ENCODE data around the gene UPB1.

UPB1 gene

DNA sequence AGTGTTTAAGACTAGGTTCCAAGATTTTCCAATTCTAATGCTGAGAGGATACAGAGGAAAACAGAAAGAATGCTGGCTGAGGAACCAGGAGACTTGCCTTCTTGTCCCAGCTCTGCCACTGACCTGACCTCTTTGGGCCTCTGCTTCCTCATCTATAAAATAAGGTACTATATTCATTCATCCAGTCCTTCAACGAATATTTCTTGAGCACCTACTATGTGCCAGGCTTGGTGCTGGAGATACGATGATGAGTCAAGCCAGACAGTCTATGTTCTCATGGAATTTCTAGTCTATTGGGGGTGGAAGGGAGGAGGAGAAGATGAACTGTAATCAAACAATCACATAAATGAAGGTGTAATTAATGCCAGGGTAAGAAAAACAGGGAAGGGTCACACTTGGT, 27.8 kb upstream of the UPB1 start:
- Mint-ChIP-seq H3K9me3 (no peaks in the 10 kb centered on the region), H3K27me3 (ENCODE audit: low read depth) (no peaks in the 10 kb centered on the region), H3K4me3 (no peak overlapping the region), H3K4me1 (peaks cover 35% of the 10 kb centered on the region), H3K27ac (peak overlapping the region; percentile 86 to 97 (median 94)), H3K36me3 (ENCODE audit: low read depth) (no peaks in the 10 kb centered on the region)
- TF ChIP-seq, protein P1, sequence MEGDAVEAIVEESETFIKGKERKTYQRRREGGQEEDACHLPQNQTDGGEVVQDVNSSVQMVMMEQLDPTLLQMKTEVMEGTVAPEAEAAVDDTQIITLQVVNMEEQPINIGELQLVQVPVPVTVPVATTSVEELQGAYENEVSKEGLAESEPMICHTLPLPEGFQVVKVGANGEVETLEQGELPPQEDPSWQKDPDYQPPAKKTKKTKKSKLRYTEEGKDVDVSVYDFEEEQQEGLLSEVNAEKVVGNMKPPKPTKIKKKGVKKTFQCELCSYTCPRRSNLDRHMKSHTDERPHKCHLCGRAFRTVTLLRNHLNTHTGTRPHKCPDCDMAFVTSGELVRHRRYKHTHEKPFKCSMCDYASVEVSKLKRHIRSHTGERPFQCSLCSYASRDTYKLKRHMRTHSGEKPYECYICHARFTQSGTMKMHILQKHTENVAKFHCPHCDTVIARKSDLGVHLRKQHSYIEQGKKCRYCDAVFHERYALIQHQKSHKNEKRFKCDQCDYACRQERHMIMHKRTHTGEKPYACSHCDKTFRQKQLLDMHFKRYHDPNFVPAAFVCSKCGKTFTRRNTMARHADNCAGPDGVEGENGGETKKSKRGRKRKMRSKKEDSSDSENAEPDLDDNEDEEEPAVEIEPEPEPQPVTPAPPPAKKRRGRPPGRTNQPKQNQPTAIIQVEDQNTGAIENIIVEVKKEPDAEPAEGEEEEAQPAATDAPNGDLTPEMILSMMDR (IDR thresholded peaks at IDR 0.05; ENCODE audit: unreplicated experiment in 3 of 3) = no peak

DNA sequence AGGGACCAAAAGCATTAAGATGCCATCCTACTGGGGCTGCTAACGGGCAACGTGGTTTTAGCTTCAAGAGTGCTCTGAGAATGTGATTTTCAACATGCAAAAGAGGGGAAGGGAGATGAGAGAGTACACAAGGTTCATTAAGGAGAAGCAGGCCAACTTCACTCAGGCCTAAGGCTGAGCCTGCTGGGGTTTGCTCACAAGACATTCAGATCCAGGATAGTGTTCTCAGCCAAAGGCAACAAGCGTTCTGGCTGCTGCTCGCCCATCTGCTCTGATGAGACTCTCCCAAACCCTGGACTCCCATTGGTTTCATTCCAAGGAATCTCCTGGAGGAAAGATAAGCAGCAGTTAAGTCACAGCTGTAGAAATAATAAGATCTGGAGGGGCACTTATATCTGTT, 23.6 kb upstream of the UPB1 start:
- Mint-ChIP-seq H3K27me3 (ENCODE audit: low read depth) (no peaks in the 10 kb centered on the region), H3K27ac (peak overlapping the region; percentile 88 to 98 (median 90)), H3K4me3 (no peak overlapping the region), H3K4me1 (peaks cover 22% of the 10 kb centered on the region), H3K36me3 (ENCODE audit: low read depth) (no peaks in the 10 kb centered on the region), H3K9me3 (peaks cover 4% of the 10 kb centered on the region)
- TF ChIP-seq, protein P1 (IDR thresholded peaks at IDR 0.05; ENCODE audit: unreplicated experiment in 3 of 3) = no peak

DNA sequence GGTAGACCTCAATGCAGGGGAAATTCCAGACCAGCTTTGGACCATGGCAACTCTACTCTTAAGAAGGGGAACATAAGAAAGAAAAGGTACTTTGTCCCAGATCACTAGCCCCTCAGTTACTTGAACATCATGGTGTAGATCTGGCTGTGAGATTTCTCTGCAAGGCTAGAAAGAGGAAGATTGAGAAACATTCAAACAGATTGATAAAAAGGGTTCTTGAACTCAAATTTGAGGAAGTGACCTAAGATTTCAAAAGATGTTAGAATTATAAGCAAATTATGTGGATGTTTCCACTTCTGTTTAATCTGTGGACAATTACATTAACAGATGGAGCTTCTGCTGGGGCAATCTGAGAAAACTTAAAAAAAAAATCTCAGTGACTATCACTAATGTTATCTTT, 21.8 kb upstream of the UPB1 start:
- Mint-ChIP-seq H3K9me3 (peaks cover 7% of the 10 kb centered on the region), H3K4me1 (peaks cover 10% of the 10 kb centered on the region), H3K27me3 (ENCODE audit: low read depth) (no peaks in the 10 kb centered on the region), H3K4me3 (no peak overlapping the region), H3K27ac (peak overlapping the region in 1 of 3 experiments; percentile 33), H3K36me3 (ENCODE audit: low read depth) (no peaks in the 10 kb centered on the region)
- TF ChIP-seq, protein P1 (IDR thresholded peaks at IDR 0.05; ENCODE audit: unreplicated experiment in 3 of 3) = no peak

GRCh38 chr22:24474221-24474620, 20.9 kb upstream of the UPB1 start:
- no peaks in the 10 kb centered on the region for H3K27me3 Mint-ChIP-seq (ENCODE audit: low read depth)
- H3K36me3 Mint-ChIP-seq (ENCODE audit: low read depth) = no peaks in the 10 kb centered on the region
- H3K4me1 Mint-ChIP-seq = peaks cover 10% of the 10 kb centered on the region
- H3K9me3 Mint-ChIP-seq = peaks cover 7% of the 10 kb centered on the region
- H3K4me3 Mint-ChIP-seq = no peak overlapping the region
- H3K27ac Mint-ChIP-seq = peak overlapping the region in 1 of 3 experiments; percentile 31
- TF ChIP-seq, protein P1 (IDR thresholded peaks at IDR 0.05; ENCODE audit: unreplicated experiment in 3 of 3) = no peak

- Mint-ChIP-seq H3K27me3 (ENCODE audit: low read depth) (no peaks in the 10 kb centered on the region), H3K27ac (peak overlapping the region in 1 of 3 experiments; percentile 31), H3K36me3 (ENCODE audit: low read depth) (no peaks in the 10 kb centered on the region), H3K9me3 (peaks cover 7% of the 10 kb centered on the region), H3K4me1 (peaks cover 10% of the 10 kb centered on the region), H3K4me3 (no peak overlapping the region)
- TF ChIP-seq, protein P1 (IDR thresholded peaks at IDR 0.05; ENCODE audit: unreplicated experiment in 3 of 3) = no peak
Measured at GRCh38 chr22:24474649-24475255, 20.4 kb upstream of the UPB1 start.

GRCh38 chr22:24481641-24482040, 13.5 kb upstream of the UPB1 start:
- H3K27ac Mint-ChIP-seq = peak overlapping the region; percentile 26 to 89 (median 69)
- no peaks in the 10 kb centered on the region for H3K36me3 Mint-ChIP-seq (ENCODE audit: low read depth)
- TF ChIP-seq, protein P1 (IDR thresholded peaks at IDR 0.05; ENCODE audit: unreplicated experiment in 3 of 3) = no peak
- H3K27me3 Mint-ChIP-seq (ENCODE audit: low read depth) = no peaks in the 10 kb centered on the region
- peaks cover 28% of the 10 kb centered on the region for H3K4me1 Mint-ChIP-seq
- H3K4me3 Mint-ChIP-seq = no peak overlapping the region
- H3K9me3 Mint-ChIP-seq = peaks cover 3% of the 10 kb centered on the region
